Measurements from ENCODE around the gene EVC. TPM values are rescaled to one million over a fixed set of nuclear protein-coding genes. Genes with fewer than 3 reads are reported as not detected.

EVC gene
- total RNA-seq: 72.1 and 96.1 TPM in 2 replicates

GRCh38 chr4:5710961-5711478 is at the start of gene EVC:
TSS of gene EVC (plus strand) at chr4:5711201. CDS start at chr4:5711381, 180 bp downstream.

GRCh38 chr4:5708449-5709206 is 2.4 kb upstream of the EVC start, which contains the start of gene EVC2:
TSS of gene EVC2 (minus strand) at chr4:5708559. CDS start at chr4:5708513, 46 bp downstream.

Other genes starting within 250 kb of the EVC start
- 13.7 and 18.2 TPM in 2 replicates for gene EVC2, start 2.6 kb upstream of the EVC start, total RNA-seq
- 0.06 TPM in 1 of 2 replicates, not detected in the other for gene CRMP1, start 181.9 kb downstream of the EVC start, total RNA-seq

Data from cardiac ventricle fibroblast (primary cell).